CD4-positive, alpha-beta T cell (primary cell): ENCODE measurements around the gene SFMBT2. TPM values are rescaled to one million over a fixed set of nuclear protein-coding genes. Genes with fewer than 3 reads are reported as not detected.

Source experiments
- ATAC-seq: fragments of 200-7000 bp; cut with Tn5 transposase; one replicate; pipeline ENCODE4 v1.10.0; 2022; ENCODE audit warnings: mild to moderate bottlenecking; ENCODE audit not compliant: poor library complexity
- CTCF ChIA-PET: fragments of 350-600 bp; sonication (Branson Sonifier 250); formaldehyde crosslinking; loops from one replicate; lab custom pipeline; 2021; ENCODE audit warnings: antibody characterized with exemption, inconsistent platforms; lab: Charles Lee
- POLR2A ChIA-PET: fragments of 350-600 bp; sonication (Branson Sonifier 250); formaldehyde crosslinking; loops from one replicate; lab custom pipeline; 2021; ENCODE audit warnings: antibody characterized with exemption, inconsistent platforms; lab: Charles Lee
- DNase-seq, 14 experiments: peaks; one replicate each; pipeline ENCODE4 v3.0.0-alpha.2; 2013 to 2020; ENCODE audit warnings: mixed read lengths in 2 of 14
- H3K27ac ChIP-seq, 2 donors: one replicate each; pipeline versions ENCODE4 v1.5.1 to v1.7.0; 2013; ENCODE audit warnings: low read length in 2 of 2, low read depth in 1 of 2, mild to moderate bottlenecking in 1 of 2
- H3K27me3 ChIP-seq, 2 experiments: 1 replicate in 1 of 2; 2 replicates in 1 of 2; pipeline versions ENCODE4 v1.6.1 to v1.7.0; 2013; ENCODE audit warnings: low read length in 2 of 2, control low read depth in 1 of 2, mild to moderate bottlenecking in 1 of 2, moderate library complexity in 1 of 2; ENCODE audit not compliant: insufficient read depth in 2 of 2, control insufficient read depth in 1 of 2
- H3K36me3 ChIP-seq: one replicate; pipeline ENCODE4 v1.6.1; 2013; ENCODE audit warnings: low read length, control low read depth; ENCODE audit not compliant: insufficient read depth
- H3K4me1 ChIP-seq: one replicate; pipeline ENCODE4 v1.6.1; 2013; ENCODE audit warnings: low read length, control low read depth; ENCODE audit not compliant: insufficient read depth
- H3K4me3 ChIP-seq: one replicate; pipeline ENCODE4 v1.5.1; 2013; ENCODE audit warnings: mild to moderate bottlenecking, low read length, moderate library complexity
- H3K9me3 ChIP-seq, 2 experiments: 1 replicate in 1 of 2; 2 replicates in 1 of 2; pipeline versions ENCODE4 v1.6.1 to v1.7.0; 2013; ENCODE audit warnings: low read length in 2 of 2, mild to moderate bottlenecking in 2 of 2, control low read depth in 1 of 2, moderate library complexity in 1 of 2; ENCODE audit not compliant: control insufficient read depth in 1 of 2, insufficient read depth in 1 of 2
- H3K27ac Mint-ChIP-seq: one replicate; pipeline ENCODE4 v1.8.0; 2020; ENCODE audit warnings: mixed read lengths
- H3K27me3 Mint-ChIP-seq: one replicate; pipeline ENCODE4 v1.8.0; 2021; ENCODE audit warnings: mixed read lengths
- H3K36me3 Mint-ChIP-seq: one replicate; pipeline ENCODE4 v1.8.0; 2021; ENCODE audit warnings: low read depth, mixed read lengths
- H3K4me1 Mint-ChIP-seq: one replicate; pipeline ENCODE4 v1.8.0; 2021; ENCODE audit warnings: low read depth, mixed read lengths
- H3K4me3 Mint-ChIP-seq: one replicate; pipeline ENCODE4 v1.8.0; 2020; ENCODE audit warnings: mild to moderate bottlenecking, mixed read lengths
- H3K9me3 Mint-ChIP-seq: one replicate; pipeline ENCODE4 v1.8.0; 2020; ENCODE audit warnings: mixed read lengths
- intact Hi-C, 2 experiments: fragments of 100-400 bp; cut with DNase I in 1 of 2; cut with micrococcal nuclease in 1 of 2; formaldehyde crosslinking; loops; one replicate each; pipeline versions ENCODE4 v1.15.1 to v1.9.0; 2023 to 2025; cut with DNase I, micrococcal nuclease
- total RNA-seq, 174 experiments: library from RNA in 2 of 174; stranded (reverse) in 2 of 174; gene quantifications; one replicate each; pipeline ENCODE4 v1.2.3 and lab custom pipeline; 2021 to 2026
- TF ChIP-seq, protein P1 (sequence below): fragments of 200-600 bp; IDR thresholded peaks from one replicate; pipeline ENCODE4 v1.8.0; 2022; ENCODE audit warnings: antibody characterized with exemption, mild to moderate bottlenecking

SFMBT2 gene
- total RNA-seq, 2 experiments from 2014 or later = 41.0 to 42.0 TPM

DNA sequence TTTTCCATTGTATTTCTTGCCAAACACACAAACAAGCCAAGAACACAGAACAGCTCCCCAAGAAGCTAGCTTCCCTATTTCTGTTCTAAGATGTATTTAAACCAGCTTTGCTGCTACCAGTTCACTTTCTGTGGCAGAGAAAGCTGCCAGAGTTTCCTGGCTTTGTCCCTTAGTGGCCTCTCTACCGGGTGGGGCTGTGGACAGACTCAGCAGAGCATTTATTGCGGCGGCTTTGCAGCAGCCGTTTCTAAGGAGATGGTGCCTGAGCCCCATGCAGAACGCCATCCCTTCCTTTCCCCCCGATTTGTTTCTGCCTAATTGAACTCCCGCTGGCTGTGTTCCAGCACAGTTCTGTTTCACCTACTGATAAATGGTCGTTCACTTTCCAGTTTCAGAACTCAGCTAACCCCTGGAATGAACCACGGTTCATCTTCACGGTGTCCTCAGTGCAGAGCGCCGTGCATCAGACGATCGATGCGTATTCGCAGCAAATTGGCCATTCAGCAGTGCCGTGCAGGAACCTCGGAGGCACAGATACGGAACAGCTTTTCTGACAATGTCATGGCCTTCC lies 33.8 kb upstream of the SFMBT2 start:
- Mint-ChIP-seq H3K36me3 (peaks cover 7% of the 10 kb centered on the region), H3K4me1 (no peaks in the 10 kb centered on the region), H3K27me3 (no peaks in the 10 kb centered on the region), H3K4me3 (no peak overlapping the region), H3K9me3 (peaks cover 12% of the 10 kb centered on the region), H3K27ac (no peak overlapping the region)
- H3K4me1 ChIP-seq = no peaks in the 10 kb centered on the region
- peaks cover 3 to 13% of the 10 kb centered on the region in 2 experiments for H3K9me3 ChIP-seq
- DNase-seq (no peak), ATAC-seq (no peak)
- H3K4me3 ChIP-seq = no peak overlapping the region
- intact Hi-C loops = no loop called here
- H3K36me3 ChIP-seq = no peaks in the 10 kb centered on the region
- no peak overlapping the region for H3K27ac ChIP-seq
- POLR2A ChIA-PET = interaction anchor here (1.3 kb wide), 1 partner anchor 8 kb away, joined by 3 read pairs; no protein-coding TSS in a partner anchor
- H3K27me3 ChIP-seq = no peaks in the 10 kb centered on the region
- CTCF ChIA-PET = interaction anchor here (1.0 kb wide), 1 partner anchor 42 kb away, joined by 3 read pairs; no protein-coding TSS in a partner anchor
- TF ChIP-seq, protein P1, sequence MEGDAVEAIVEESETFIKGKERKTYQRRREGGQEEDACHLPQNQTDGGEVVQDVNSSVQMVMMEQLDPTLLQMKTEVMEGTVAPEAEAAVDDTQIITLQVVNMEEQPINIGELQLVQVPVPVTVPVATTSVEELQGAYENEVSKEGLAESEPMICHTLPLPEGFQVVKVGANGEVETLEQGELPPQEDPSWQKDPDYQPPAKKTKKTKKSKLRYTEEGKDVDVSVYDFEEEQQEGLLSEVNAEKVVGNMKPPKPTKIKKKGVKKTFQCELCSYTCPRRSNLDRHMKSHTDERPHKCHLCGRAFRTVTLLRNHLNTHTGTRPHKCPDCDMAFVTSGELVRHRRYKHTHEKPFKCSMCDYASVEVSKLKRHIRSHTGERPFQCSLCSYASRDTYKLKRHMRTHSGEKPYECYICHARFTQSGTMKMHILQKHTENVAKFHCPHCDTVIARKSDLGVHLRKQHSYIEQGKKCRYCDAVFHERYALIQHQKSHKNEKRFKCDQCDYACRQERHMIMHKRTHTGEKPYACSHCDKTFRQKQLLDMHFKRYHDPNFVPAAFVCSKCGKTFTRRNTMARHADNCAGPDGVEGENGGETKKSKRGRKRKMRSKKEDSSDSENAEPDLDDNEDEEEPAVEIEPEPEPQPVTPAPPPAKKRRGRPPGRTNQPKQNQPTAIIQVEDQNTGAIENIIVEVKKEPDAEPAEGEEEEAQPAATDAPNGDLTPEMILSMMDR = no peak

DNA sequence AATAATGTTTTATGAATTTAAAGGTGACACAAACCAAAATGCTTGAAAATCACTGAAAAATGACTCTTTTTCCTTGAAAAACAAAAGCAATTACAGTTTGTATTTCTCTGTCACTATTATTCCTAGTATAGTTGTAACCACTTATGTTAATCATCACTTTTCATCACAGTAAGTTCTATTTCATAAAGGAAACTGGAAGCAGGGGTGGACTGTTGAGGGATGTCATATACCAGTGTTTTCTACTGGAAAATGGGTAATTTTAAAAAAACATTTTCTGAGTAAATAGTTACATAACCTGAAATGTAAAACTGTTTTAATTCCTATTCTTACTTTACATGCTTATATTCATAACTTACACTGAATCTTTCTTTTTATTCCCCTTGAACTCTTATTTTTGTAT lies 32.2 kb upstream of the SFMBT2 start:
- POLR2A ChIA-PET = no interaction called here
- no peak overlapping the region for H3K4me3 Mint-ChIP-seq
- H3K27ac Mint-ChIP-seq = no peak overlapping the region

DNA sequence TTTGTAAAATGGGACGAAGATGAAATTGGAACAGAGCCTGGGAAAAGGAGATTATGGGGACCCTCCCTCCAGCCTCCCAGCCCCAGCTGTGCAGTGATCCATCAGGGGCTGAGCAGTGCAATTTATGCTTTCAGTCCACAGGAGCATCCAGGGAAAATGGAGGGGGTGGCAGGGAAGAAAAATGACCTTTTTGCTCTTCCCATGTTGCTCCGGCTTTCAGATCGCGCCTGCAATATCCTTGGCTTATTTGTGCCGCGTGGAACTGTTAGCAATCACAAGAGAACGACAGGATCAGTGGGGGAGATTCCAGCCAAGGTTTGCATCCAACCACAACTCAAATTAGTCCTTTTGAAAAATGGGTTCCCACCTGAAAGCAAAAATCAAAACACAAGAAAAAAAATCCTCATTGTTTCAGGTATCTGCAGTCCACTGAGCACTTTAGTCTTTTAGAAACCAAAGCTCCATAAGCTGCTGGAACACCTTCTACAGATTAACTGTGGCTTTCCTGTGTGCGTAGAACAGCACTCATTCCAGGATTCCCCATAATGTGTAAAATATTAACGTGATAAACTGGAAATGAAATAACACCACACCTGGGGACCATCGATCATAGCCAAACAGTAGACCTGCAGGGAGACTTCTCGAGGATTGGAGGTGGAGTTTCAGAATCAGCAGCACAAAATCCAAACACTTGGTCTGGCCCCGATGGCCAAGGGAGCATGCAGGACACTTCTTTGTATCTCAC lies 30.7 kb upstream of the SFMBT2 start:
- no peak for ATAC-seq
- no peaks in the 10 kb centered on the region for H3K9me3 Mint-ChIP-seq
- peaks cover 6% of the 10 kb centered on the region for H3K4me1 Mint-ChIP-seq
- CTCF ChIA-PET = no interaction called here
- no peaks in the 10 kb centered on the region for H3K9me3 ChIP-seq
- no peak overlapping the region for H3K4me3 ChIP-seq
- POLR2A ChIA-PET = no interaction called here
- no peaks in the 10 kb centered on the region for H3K4me1 ChIP-seq
- no peak for DNase-seq
- no peak overlapping the region for H3K27ac Mint-ChIP-seq
- H3K27ac ChIP-seq = no peak overlapping the region
- H3K36me3 ChIP-seq = no peaks in the 10 kb centered on the region
- H3K4me3 Mint-ChIP-seq = no peak overlapping the region
- H3K27me3 ChIP-seq = peaks cover 0 to 3% of the 10 kb centered on the region in 2 experiments
- H3K27me3 Mint-ChIP-seq = no peaks in the 10 kb centered on the region
- intact Hi-C loops = no loop called here
- TF ChIP-seq, protein P1 = no peak
- H3K36me3 Mint-ChIP-seq = no peaks in the 10 kb centered on the region

More for the DNA sequence above, 32.2 kb upstream of the SFMBT2 start:
- Histone ChIP-seq H3K9me3 (no peaks in the 10 kb centered on the region), H3K36me3 (no peaks in the 10 kb centered on the region), H3K27ac (no peak overlapping the region), H3K27me3 (peaks cover 0 to 3% of the 10 kb centered on the region in 2 experiments), H3K4me1 (no peaks in the 10 kb centered on the region), H3K4me3 (no peak overlapping the region)
- TF ChIP-seq, protein P1 = no peak
- CTCF ChIA-PET = no interaction called here
- Mint-ChIP-seq H3K9me3 (peaks cover 1% of the 10 kb centered on the region), H3K4me1 (no peaks in the 10 kb centered on the region), H3K27me3 (no peaks in the 10 kb centered on the region), H3K36me3 (no peaks in the 10 kb centered on the region)
- no peak for DNase-seq
- ATAC-seq = no peak
- intact Hi-C loops = no loop called here
